ENCODE measurements around the gene PDE7B. TPM values are rescaled to one million over a fixed set of nuclear protein-coding genes. Genes with fewer than 3 reads are reported as not detected.
A peak's percentile ranks its signal among the peaks of the same experiment; 100 is the strongest.

PDE7B gene
- total and polyA plus RNA-seq, 2 donors (not counting 1 experiment from before 2014, with no cell fraction given), result 7.9 to 21.5 TPM

GRCh38 chr6:135811170-135811569, 40.3 kb upstream of the PDE7B start:
- no peak overlapping the region for H3K4me2 ChIP-seq (ENCODE audit: extremely low read depth, insufficient read depth, low read length)
- no peak for TF ChIP-seq CTCF (conservative IDR thresholded peaks at IDR 0.05 in 1 of 2, IDR thresholded peaks at IDR 0.05 in 1 of 2; ENCODE audit: low read depth in 1 of 2, low read length in 2 of 2)
- no peak for TF ChIP-seq EZH2 (IDR thresholded peaks at IDR 0.05; ENCODE audit: low read length, missing control alignments)
- DNase-seq (ENCODE audit: low read depth in 2 of 2), result no peak
- no peak overlapping the region for H3K9ac ChIP-seq (ENCODE audit: insufficient read depth, low read length)
- H3K36me3 ChIP-seq (ENCODE audit: control insufficient read depth, insufficient read depth, low read length), result no peaks in the 10 kb centered on the region
- no peak overlapping the region for H3K4me3 ChIP-seq (replicated peaks in 1 of 4; ENCODE audit: control extremely low read depth in 1 of 4, insufficient read depth in 1 of 4, low read depth in 3 of 4, low read length in 4 of 4)
- no peaks in the 10 kb centered on the region for H3K4me1 ChIP-seq (ENCODE audit: control insufficient read depth, extremely low read depth, insufficient read depth, low read length)
- H3K27ac ChIP-seq (ENCODE audit: insufficient read depth, low read length), result no peak overlapping the region
- H3K27me3 ChIP-seq (ENCODE audit: control insufficient read depth, insufficient read depth, low read length), result no peaks in the 10 kb centered on the region
- no peaks in the 10 kb centered on the region for H3K79me2 ChIP-seq (ENCODE audit: control insufficient read depth, insufficient read depth, low read length)
- H4K20me1 ChIP-seq (ENCODE audit: control insufficient read depth, extremely low read depth, insufficient read depth, low read length), result no peaks in the 10 kb centered on the region
- no peak overlapping the region for H2AFZ ChIP-seq (ENCODE audit: low read length)
- H3K9me3 ChIP-seq (ENCODE audit: control insufficient read depth, insufficient read depth, low read depth, low read length), result no peaks in the 10 kb centered on the region

GRCh38 chr6:135811644-135812526, 39.6 kb upstream of the PDE7B start:
- H2AFZ ChIP-seq (ENCODE audit: low read length), result peak overlapping the region; percentile 25
- no peaks in the 10 kb centered on the region for H3K36me3 ChIP-seq (ENCODE audit: control insufficient read depth, insufficient read depth, low read length)
- TF ChIP-seq EZH2 (IDR thresholded peaks at IDR 0.05; ENCODE audit: low read length, missing control alignments) (no peak), CTCF (conservative IDR thresholded peaks at IDR 0.05 in 1 of 2, IDR thresholded peaks at IDR 0.05 in 1 of 2; ENCODE audit: low read depth in 1 of 2, low read length in 2 of 2) (no peak)
- H4K20me1 ChIP-seq (ENCODE audit: control insufficient read depth, extremely low read depth, insufficient read depth, low read length), result no peaks in the 10 kb centered on the region
- no peak overlapping the region for H3K4me3 ChIP-seq (replicated peaks in 1 of 4; ENCODE audit: control extremely low read depth in 1 of 4, insufficient read depth in 1 of 4, low read depth in 3 of 4, low read length in 4 of 4)
- peak; percentile 57 to 71 for DNase-seq (ENCODE audit: low read depth in 2 of 2)
- no peaks in the 10 kb centered on the region for H3K9me3 ChIP-seq (ENCODE audit: control insufficient read depth, insufficient read depth, low read depth, low read length)
- H3K27me3 ChIP-seq (ENCODE audit: control insufficient read depth, insufficient read depth, low read length), result no peaks in the 10 kb centered on the region
- no peak overlapping the region for H3K4me2 ChIP-seq (ENCODE audit: extremely low read depth, insufficient read depth, low read length)
- no peaks in the 10 kb centered on the region for H3K4me1 ChIP-seq (ENCODE audit: control insufficient read depth, extremely low read depth, insufficient read depth, low read length)
- no peaks in the 10 kb centered on the region for H3K79me2 ChIP-seq (ENCODE audit: control insufficient read depth, insufficient read depth, low read length)
- H3K27ac ChIP-seq (ENCODE audit: insufficient read depth, low read length), result no peak overlapping the region
- H3K9ac ChIP-seq (ENCODE audit: insufficient read depth, low read length), result no peak overlapping the region

- no peak overlapping the region for H2AFZ ChIP-seq (ENCODE audit: low read length)
Observed at GRCh38 chr6:135813401-135813800, 38.1 kb upstream of the PDE7B start.

More at GRCh38 chr6:135813401-135813800, 38.1 kb upstream of the PDE7B start:
- no peak for DNase-seq (ENCODE audit: low read depth in 2 of 2)
- no peak overlapping the region for H3K4me3 ChIP-seq (replicated peaks in 1 of 4; ENCODE audit: control extremely low read depth in 1 of 4, insufficient read depth in 1 of 4, low read depth in 3 of 4, low read length in 4 of 4)
- no peaks in the 10 kb centered on the region for H3K9me3 ChIP-seq (ENCODE audit: control insufficient read depth, insufficient read depth, low read depth, low read length)
- H3K79me2 ChIP-seq (ENCODE audit: control insufficient read depth, insufficient read depth, low read length), result no peaks in the 10 kb centered on the region
- H3K9ac ChIP-seq (ENCODE audit: insufficient read depth, low read length), result no peak overlapping the region
- H3K27me3 ChIP-seq (ENCODE audit: control insufficient read depth, insufficient read depth, low read length), result no peaks in the 10 kb centered on the region
- H3K4me1 ChIP-seq (ENCODE audit: control insufficient read depth, extremely low read depth, insufficient read depth, low read length), result no peaks in the 10 kb centered on the region
- H3K36me3 ChIP-seq (ENCODE audit: control insufficient read depth, insufficient read depth, low read length), result no peaks in the 10 kb centered on the region
- H4K20me1 ChIP-seq (ENCODE audit: control insufficient read depth, extremely low read depth, insufficient read depth, low read length), result no peaks in the 10 kb centered on the region
- H3K27ac ChIP-seq (ENCODE audit: insufficient read depth, low read length), result no peak overlapping the region
- H3K4me2 ChIP-seq (ENCODE audit: extremely low read depth, insufficient read depth, low read length), result no peak overlapping the region
- TF ChIP-seq CTCF (conservative IDR thresholded peaks at IDR 0.05 in 1 of 2, IDR thresholded peaks at IDR 0.05 in 1 of 2; ENCODE audit: low read depth in 1 of 2, low read length in 2 of 2) (no peak), EZH2 (IDR thresholded peaks at IDR 0.05; ENCODE audit: low read length, missing control alignments) (no peak)

Measured in fibroblast of lung (primary cell).